GM19467 (cell line): ENCODE data around the gene RIOK1.
"Not testable (repeated sequence)": the region's sequence is repeated elsewhere in the genome, so short reads cannot be mapped to it uniquely, and the experiment has no call there.

Experiments
- ATAC-seq: cut with Tn5 transposase; IDR thresholded peaks from one replicate; pipeline ENCODE4 v1.9.1; 2021; ENCODE audit warnings: mild to moderate bottlenecking, moderate library complexity; ENCODE audit not compliant: unreplicated experiment

RIOK1 gene

GRCh38 chr6:7439228-7439627 is 49.6 kb downstream of the RIOK1 start:
- no peak for ATAC-seq

GRCh38 chr6:7440476-7440875 is 50.9 kb downstream of the RIOK1 start:
- no peak for ATAC-seq

- ATAC-seq = no peak
These were observed 51.6 kb downstream of the RIOK1 start for GRCh38 chr6:7441048-7441775.

- no peak for ATAC-seq
These were observed 52.9 kb downstream of the RIOK1 start for GRCh38 chr6:7442467-7442866.

DNA sequence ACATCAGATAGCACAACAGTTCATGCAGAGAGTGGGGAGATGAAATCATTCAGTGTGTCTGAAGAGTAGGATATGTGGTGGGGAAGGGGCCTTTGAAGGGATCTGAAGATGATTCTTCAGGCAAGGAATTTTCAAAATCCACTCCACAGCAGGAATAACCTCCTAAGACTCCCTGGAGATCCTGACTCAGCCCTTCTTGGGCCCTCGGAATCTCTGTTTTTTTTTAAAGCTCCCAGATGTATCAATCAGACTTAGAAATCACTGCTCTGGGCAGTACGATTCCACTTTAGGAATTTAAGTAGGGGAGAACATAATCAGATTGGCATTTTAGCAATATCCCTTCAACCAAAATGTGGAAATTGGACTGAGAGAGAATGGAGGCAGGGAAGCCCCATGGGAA is 55.5 kb downstream of the RIOK1 start:
- no peak for ATAC-seq

DNA sequence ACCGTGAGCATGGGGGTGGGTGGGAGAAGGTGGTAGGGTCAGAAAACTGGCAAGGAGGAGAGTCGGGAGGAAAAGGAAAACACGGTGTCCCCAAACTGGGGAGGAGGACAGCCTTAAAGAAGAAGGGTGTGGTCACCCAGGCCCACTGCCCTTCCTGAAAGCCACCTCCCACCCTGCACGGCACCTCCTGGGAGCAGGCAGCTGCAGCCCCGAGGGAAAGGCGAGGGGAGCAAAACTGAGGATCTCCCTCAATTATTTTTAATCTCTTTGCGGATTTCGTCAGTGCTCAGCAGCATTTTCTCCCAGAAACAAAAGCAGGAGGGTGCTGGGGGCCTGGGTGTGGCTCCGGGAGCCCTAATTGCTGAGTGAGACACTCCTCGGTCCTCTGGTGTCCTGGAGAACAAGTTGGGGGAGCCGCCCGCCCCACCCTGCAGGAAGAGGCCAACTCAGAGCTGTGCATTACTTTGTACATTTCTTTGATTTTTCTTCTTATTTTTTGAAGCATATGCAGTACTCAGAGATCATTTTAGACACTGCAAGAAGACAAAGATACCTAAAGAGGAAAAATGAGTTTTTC is 56.4 kb downstream of the RIOK1 start:
- ATAC-seq = no peak

DNA sequence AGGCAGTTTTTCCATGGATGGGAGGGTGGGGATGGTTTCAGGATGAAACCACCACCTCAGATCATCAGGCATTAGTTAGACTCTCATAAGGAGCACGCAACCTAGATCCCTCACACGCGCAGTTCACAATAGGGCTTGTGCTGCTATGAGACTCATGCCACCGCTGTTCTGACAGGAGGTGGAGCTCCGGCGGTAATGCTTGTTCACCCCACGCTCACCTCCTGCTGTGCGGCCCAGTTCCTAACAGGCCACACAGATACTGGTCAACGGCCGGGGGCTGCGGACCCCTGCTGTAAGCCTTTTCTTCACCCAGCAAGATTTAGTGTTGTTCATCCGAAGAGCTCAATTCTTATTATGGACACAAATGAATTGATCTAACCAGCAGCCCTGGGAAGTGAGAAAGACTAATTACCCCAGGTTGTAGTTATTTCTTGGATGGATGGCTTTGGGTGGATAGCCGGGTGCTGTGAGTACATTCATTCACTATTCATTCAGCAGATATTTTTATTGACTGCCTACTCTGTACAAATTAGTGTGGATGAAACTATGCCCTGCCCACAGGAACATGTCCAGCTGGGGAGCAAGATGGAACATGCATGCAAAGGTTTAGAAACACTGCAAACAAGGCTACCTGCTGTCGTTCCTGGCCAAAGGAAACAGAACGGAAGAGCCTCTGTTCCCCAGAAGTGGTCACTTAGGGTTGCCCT is 57.2 kb downstream of the RIOK1 start:
- ATAC-seq = no peak

- no peak for ATAC-seq
These were observed 58.6 kb downstream of the RIOK1 start for GRCh38 chr6:7448232-7448631.

GRCh38 chr6:7449018-7449417 is 59.4 kb downstream of the RIOK1 start:
- ATAC-seq = no peak

DNA sequence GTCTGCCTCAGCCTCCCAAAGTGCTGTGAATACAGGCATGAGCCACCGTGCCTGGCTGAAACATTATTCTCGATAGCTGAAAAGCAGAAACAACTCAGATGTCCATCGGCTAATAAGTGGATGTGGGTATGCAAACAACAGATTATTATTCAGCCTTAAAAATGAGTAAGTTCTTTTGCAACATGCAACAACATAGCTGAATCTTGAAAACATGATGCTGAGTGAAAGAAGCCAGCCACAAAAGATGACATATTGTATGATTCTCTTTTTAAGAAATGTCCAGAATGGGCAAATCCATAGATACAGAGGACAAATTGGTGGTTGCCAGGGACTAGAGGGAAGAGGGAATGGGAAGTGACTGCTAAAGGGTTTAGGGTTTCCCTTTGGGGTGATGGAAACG is 61.7 kb downstream of the RIOK1 start:
- no peak for ATAC-seq

GRCh38 chr6:7452898-7453297 is 63.3 kb downstream of the RIOK1 start:
- no peak for ATAC-seq

- no peak for ATAC-seq
These were observed 65.2 kb downstream of the RIOK1 start for GRCh38 chr6:7454696-7455358.

DNA sequence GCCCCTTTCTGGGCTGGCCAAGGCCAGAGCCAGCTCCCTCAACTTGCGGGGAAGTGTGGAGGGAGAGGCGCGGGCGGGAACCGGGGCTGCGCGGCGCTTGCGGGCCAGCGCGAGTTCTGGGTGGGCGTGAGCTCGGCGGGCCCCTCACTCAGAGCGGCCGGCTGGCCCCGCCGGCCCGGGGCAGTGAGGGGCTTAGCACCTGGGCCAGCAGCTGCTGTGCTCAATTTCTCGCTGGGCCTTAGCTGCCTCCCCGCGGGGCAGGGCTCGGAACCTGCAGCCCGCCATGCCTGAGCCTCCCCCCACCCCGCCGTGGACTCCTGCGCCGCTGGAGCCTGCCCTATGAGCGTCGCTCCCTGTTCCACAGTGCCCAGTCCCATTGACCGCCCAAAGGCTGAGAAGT is 66.7 kb downstream of the RIOK1 start:
- not testable (repeated sequence) for ATAC-seq

GRCh38 chr6:7461416-7461815 is 71.8 kb downstream of the RIOK1 start:
- ATAC-seq = no peak

- no peak for ATAC-seq
These were observed 74.2 kb downstream of the RIOK1 start for GRCh38 chr6:7463785-7464184.

DNA sequence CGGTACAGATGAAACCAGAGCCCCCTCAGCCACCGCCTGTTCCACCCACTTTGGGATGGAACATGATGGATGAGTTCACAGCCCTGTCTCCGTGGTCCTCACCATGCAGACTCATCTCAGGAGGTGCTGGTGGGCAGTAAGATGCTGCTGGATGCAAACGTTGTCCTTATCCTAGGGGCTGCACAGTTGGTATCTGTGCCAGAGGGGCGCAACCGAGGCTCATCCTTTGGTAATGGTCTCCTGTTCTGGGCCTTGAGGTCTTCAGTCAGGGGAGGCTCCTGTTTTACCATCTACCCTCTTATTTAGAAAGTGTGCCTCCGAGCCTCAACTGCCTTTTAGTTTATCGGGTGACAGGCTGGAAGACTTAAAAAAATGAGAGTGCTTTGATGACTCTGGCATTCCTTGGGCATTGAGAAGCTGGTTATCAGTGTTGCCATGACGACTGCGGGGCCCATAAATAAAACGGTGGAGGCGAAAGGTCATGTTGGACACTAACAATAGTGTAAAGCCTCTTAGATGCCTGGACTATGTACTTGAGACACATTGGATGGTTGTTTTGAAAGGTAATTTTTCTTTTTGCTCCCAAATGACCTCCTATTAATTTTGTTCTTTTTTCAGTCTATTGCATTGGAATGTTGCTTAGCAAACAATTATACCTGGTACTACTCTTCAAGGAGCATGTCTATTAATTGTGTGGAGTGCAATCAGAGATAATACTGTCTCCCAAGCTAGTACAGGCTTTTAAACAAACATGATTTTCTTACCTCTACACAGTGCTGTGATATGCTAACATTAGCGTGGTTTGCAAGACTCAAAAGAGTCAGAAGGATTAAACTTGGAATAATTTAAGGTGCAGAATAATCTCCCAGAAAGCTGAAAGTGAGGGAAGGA is 77.6 kb downstream of the RIOK1 start:
- no peak for ATAC-seq
